ENCODE measurements around the gene TCEA3.

TCEA3 gene

DNA sequence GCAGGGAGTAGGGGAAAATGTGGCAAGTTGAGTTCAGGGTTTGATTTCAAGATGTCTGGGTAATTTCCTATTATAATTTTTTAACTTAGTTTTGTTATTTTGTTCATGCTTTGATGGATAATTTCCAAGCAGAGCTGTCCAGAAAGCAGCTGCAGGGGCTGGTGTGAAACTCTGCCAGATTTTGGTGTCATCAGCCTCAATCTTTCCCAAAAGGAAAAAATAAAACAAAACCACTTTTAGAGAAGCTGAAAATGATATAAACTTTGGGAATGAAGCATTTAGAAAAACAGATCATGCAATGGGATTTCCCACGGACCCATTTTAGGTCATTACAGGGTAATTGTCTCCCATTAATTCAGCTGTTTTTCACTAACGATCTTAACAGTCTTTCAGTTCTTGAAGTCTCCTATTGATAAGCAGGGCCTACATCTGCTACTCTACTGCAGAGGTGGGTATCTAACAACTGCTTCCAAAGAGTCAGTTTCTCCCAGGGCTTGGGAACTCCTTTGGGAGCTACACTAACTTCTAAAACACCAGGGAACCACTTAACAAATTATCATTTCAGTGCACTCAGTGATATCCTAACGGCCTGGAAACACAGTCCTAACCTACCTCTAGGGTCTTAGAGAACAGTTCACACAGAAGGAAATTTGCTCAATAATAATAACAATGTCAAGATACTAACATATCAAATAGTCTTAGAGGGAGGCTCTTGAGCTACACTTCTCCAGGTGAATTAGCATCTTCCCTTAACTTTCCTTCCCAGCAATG is 67.2 kb downstream of the TCEA3 start:
- no peak for DNase-seq (ENCODE audit: insufficient read length, low spot score)
- FAIRE-seq: no peak
- TF ChIP-seq, protein P1, sequence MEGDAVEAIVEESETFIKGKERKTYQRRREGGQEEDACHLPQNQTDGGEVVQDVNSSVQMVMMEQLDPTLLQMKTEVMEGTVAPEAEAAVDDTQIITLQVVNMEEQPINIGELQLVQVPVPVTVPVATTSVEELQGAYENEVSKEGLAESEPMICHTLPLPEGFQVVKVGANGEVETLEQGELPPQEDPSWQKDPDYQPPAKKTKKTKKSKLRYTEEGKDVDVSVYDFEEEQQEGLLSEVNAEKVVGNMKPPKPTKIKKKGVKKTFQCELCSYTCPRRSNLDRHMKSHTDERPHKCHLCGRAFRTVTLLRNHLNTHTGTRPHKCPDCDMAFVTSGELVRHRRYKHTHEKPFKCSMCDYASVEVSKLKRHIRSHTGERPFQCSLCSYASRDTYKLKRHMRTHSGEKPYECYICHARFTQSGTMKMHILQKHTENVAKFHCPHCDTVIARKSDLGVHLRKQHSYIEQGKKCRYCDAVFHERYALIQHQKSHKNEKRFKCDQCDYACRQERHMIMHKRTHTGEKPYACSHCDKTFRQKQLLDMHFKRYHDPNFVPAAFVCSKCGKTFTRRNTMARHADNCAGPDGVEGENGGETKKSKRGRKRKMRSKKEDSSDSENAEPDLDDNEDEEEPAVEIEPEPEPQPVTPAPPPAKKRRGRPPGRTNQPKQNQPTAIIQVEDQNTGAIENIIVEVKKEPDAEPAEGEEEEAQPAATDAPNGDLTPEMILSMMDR (IDR thresholded peaks at IDR 0.05; ENCODE audit: insufficient read depth, missing control alignments): no peak

DNA sequence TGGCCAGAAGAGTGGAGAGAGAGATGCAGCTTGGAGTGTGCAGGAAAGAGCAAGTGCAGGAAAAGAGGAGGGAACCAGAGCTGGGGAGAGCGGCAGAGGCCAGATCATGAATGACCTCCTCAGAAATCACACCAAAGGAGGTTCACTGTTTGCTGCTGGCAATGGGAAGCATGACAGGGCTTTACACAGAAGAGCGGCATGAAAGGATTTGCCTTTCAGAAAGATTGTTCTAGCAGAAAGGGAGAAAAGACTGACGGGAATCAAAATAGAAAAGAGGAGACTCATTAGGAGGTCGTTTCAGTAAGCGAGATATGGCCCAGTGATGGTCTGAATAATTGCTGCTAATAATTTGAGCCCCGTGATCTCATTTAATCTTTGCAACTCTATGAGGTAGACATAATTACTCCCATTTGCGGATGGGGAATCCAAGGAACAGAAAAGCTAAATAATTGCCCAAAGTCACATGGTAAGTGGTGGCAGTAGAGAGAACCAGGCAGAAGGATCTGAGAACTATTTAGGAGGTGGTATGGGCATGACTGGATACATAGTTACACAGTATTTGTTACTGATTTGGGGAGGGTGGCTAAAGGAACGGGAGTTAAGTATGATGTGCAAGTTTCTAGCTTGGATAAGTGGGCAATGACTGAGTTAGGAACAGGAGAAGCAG is 67.9 kb downstream of the TCEA3 start:
- TF ChIP-seq, protein P1 (IDR thresholded peaks at IDR 0.05; ENCODE audit: insufficient read depth, missing control alignments): no peak
- no peak for FAIRE-seq

DNA sequence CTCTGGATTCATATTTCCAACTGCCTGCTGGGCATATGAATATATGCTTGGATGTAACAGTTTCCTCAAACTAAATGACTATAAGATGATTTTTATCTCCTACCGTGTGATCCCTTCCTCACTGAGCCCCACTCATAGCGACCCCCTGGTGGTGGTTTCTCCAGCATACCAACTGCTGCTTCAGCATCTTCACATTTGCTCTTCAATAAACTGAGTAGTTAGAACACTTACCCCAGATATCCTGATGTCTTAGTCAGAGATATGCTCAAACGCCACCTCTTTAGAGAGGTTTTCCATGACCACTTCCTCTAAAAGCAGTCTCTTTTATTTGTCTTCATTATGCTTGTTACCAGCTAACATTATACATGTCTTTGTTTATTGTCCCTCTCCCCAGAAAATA is 70.3 kb downstream of the TCEA3 start:
- TF ChIP-seq, protein P1 (IDR thresholded peaks at IDR 0.05; ENCODE audit: insufficient read depth, missing control alignments): no peak
- DNase-seq (ENCODE audit: insufficient read length, low spot score): no peak
- no peak for FAIRE-seq

More for the DNA sequence above, 67.9 kb downstream of the TCEA3 start:
- no peak for DNase-seq (ENCODE audit: insufficient read length, low spot score)

DNA sequence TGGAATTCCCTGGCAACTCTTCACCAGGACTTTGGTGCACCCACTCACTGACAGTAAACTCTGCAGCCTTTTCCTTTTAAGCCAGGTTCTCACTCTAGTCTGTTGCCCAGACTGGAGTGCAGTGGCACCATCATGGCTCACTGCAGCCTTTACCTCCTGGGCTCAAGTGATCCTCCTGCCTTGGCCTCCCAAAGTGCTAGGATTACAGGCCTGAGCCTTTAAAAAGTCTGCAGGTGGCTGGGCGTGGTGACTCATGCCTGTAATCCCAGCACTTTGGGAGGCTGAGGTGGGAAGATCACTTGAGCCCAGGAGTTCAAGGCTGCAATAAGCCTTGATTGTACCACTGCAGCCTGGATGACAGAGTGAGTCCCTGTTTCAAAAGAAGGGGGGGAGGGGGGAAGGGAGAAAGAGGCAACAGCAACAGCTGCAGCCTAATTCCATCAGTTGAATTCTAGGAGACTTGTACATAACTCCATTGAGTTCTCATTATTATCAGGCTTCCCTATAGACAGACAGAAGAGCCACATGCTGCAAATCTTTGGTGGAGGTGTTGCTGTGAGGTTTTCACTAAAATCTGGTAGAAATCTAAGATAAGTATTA is 72.4 kb downstream of the TCEA3 start:
- no peak for DNase-seq (ENCODE audit: insufficient read length, low spot score)
- TF ChIP-seq, protein P1 (IDR thresholded peaks at IDR 0.05; ENCODE audit: insufficient read depth, missing control alignments): no peak
- FAIRE-seq: no peak

DNA sequence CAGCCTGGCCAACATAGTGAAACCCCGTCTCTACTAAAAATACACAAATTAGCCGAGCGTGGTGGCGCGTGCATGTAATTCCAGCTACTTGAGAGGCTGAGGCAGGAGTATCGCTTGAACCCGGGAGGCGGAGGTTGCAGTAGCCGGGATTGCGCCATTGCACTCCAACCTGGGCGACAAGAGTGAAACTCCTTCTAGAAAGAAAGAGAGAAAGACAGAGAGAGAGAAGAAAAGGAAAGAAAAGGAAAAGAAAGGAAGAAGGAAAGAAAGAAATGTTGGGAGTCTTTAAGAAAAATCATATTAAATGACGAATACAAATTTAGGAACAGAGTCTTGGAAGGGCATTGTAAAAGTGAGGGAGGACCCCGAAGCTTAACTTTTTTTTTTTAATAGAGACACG is 78.6 kb downstream of the TCEA3 start:
- DNase-seq (ENCODE audit: insufficient read length, low spot score) (no peak), FAIRE-seq (no peak)

DNA sequence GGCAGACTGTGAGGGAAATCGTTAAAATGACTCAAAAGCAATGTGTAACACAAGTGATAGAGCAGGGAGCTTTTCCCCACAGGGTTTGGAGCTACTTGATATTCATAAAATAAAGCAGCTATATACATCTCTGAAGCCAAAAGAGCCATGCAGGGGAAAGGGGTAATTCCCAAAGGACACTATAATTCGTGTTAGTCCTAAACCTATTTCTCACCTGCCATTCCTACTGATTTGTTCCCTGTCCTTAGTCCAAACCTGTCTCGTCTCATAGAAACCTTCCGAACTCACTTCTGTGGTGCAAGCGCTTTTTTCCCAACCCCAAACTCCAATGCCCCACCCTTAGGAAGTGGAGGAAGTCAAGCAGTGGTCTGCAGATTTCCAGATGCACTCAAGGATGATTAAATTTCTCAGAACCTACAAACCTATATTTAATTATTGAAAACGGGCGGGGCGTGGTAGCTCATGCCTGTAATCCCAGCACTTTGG is 79.5 kb downstream of the TCEA3 start:
- FAIRE-seq: no peak
- DNase-seq (ENCODE audit: insufficient read length, low spot score): no peak
- TF ChIP-seq, protein P1 (IDR thresholded peaks at IDR 0.05; ENCODE audit: insufficient read depth, missing control alignments): no peak

More for the DNA sequence above, 78.6 kb downstream of the TCEA3 start:
- TF ChIP-seq, protein P1 (IDR thresholded peaks at IDR 0.05; ENCODE audit: insufficient read depth, missing control alignments): no peak
